ENCODE results near the gene GFOD2.

DNA sequence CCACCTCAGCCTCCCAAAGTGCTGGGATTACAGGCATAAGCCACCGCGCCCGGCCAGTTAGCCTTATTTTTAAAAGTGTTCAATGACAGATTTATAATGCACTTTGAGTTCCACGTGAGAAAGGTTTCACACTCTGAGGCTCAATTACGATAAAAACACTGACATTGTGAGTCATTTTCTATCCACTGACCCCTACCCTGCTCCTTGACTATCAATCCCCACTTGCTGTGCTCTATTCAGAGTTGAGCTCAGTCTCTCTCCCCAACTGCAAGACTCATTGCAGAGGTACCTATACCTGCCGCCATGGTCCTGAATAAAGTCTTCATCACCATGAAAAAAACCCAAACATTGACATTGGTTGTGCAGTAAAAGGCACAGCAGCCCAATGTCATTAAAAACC is 8.5 kb downstream of the GFOD2 start:
- TF ChIP-seq ZFP30 (CRISPR knock-in tag; IDR thresholded peaks at IDR 0.05), result no peak
- TF ChIP-seq ZNF70 (CRISPR knock-in tag; IDR thresholded peaks at IDR 0.05), result no peak
- TF ChIP-seq ZNF565 (CRISPR knock-in tag; conservative IDR thresholded peaks at IDR 0.05; ENCODE audit: low read depth), result no peak

All from SK-N-SH treated with all-trans-retinoic acid at 6 μM for 48 hours (cell line).